ENCODE results near the gene BTF3.
A peak's percentile ranks its signal among the peaks of the same experiment; 100 is the strongest.

BTF3 gene

GRCh38 chr5:73519531-73520283 is 21.5 kb downstream of the BTF3 start:
- H3K36me3 ChIP-seq (ENCODE audit: control insufficient read depth in 1 of 2, insufficient read depth in 2 of 2, low read length in 2 of 2): no peaks in the 10 kb centered on the region
- H3K27me3 ChIP-seq (ENCODE audit: insufficient read depth, low read length): no peaks in the 10 kb centered on the region
- H3K79me2 ChIP-seq (ENCODE audit: control insufficient read depth, insufficient read depth, low read length, poor library complexity): no peaks in the 10 kb centered on the region
- peak; percentile 71 to 90 for DNase-seq
- no peak overlapping the region for H2BK120ac ChIP-seq (ENCODE audit: insufficient read depth, low read length, poor library complexity)
- H2BK5ac ChIP-seq (ENCODE audit: low read depth, low read length, poor library complexity): no peak overlapping the region
- no peak overlapping the region for H4K12ac ChIP-seq (ENCODE audit: low read depth, low read length)
- H3K4ac ChIP-seq (ENCODE audit: low read depth, low read length): no peak overlapping the region
- H3K14ac ChIP-seq (ENCODE audit: low read length): no peak overlapping the region
- no peak overlapping the region for H3K4me3 ChIP-seq (ENCODE audit: low read depth, low read length)
- H4K8ac ChIP-seq (ENCODE audit: low read depth, low read length): no peak overlapping the region
- WGBS (ENCODE audit: extremely low coverage, insufficient coverage, insufficient read length): no CpG with 5 or more reads among the region's 16 CpGs
- no peak overlapping the region for H3K27ac ChIP-seq (ENCODE audit: low read depth, low read length)
- peak overlapping the region; percentile 59 for H2AFZ ChIP-seq (ENCODE audit: insufficient read depth, low read length, poor library complexity)
- no peak overlapping the region for H4K91ac ChIP-seq (ENCODE audit: low read depth, low read length)
- peak overlapping the region; percentile 48 for H3K4me2 ChIP-seq (ENCODE audit: low read length)
- H3K4me1 ChIP-seq (ENCODE audit: control insufficient read depth in 1 of 2, insufficient read depth in 2 of 2, low read length in 2 of 2): peaks cover 2 to 6% of the 10 kb centered on the region in 2 experiments
- no peak overlapping the region for H3K18ac ChIP-seq (ENCODE audit: low read length)
- no peaks in the 10 kb centered on the region for H3K9me3 ChIP-seq (ENCODE audit: insufficient read depth, low read depth, low read length)
- no peaks in the 10 kb centered on the region for H3K79me1 ChIP-seq (ENCODE audit: low read length)
- H3K23ac ChIP-seq (ENCODE audit: low read length): no peak overlapping the region
- H2BK12ac ChIP-seq (ENCODE audit: low read length): no peak overlapping the region
- H3K9ac ChIP-seq (ENCODE audit: low read length): no peak overlapping the region
- no peak overlapping the region for H2AK5ac ChIP-seq (ENCODE audit: low read length)

DNA sequence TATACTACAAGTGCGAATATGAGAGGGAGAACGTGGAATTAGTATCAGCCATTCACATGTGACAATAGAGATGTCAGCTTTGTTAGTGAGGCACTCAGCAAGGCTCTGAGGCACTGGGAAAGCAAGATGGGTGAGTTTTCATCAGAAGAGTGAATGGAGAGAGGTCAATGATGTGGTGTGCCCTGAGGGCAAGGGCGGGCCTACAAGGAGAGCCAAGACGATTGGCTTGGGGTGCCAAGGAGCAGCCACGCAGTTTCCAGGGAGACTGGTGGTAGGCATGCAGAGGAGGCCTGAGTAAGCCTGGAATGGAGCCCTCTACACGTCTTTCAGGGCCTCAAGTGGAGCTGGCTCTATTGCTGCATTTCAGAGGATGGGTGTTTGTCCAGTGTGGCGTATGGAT is 24.7 kb downstream of the BTF3 start:
- Histone ChIP-seq H2AFZ (ENCODE audit: insufficient read depth, low read length, poor library complexity) (no peak overlapping the region), H3K9me3 (ENCODE audit: insufficient read depth, low read depth, low read length) (no peaks in the 10 kb centered on the region), H3K36me3 (ENCODE audit: control insufficient read depth in 1 of 2, insufficient read depth in 2 of 2, low read length in 2 of 2) (no peaks in the 10 kb centered on the region), H2BK12ac (ENCODE audit: low read length) (no peak overlapping the region), H2BK120ac (ENCODE audit: insufficient read depth, low read length, poor library complexity) (no peak overlapping the region), H4K12ac (ENCODE audit: low read depth, low read length) (no peak overlapping the region), H3K27ac (ENCODE audit: low read depth, low read length) (no peak overlapping the region), H2AK5ac (ENCODE audit: low read length) (no peak overlapping the region), H3K4me2 (ENCODE audit: low read length) (no peak overlapping the region), H4K91ac (ENCODE audit: low read depth, low read length) (no peak overlapping the region), H4K8ac (ENCODE audit: low read depth, low read length) (no peak overlapping the region), H3K4me3 (ENCODE audit: low read depth, low read length) (no peak overlapping the region), H3K9ac (ENCODE audit: low read length) (no peak overlapping the region), H3K27me3 (ENCODE audit: insufficient read depth, low read length) (no peaks in the 10 kb centered on the region), H3K18ac (ENCODE audit: low read length) (no peak overlapping the region), H3K14ac (ENCODE audit: low read length) (no peak overlapping the region), H3K79me2 (ENCODE audit: control insufficient read depth, insufficient read depth, low read length, poor library complexity) (no peaks in the 10 kb centered on the region), H3K23ac (ENCODE audit: low read length) (no peak overlapping the region), H3K4me1 (ENCODE audit: control insufficient read depth in 1 of 2, insufficient read depth in 2 of 2, low read length in 2 of 2) (peaks cover 0 to 2% of the 10 kb centered on the region in 2 experiments), H3K4ac (ENCODE audit: low read depth, low read length) (no peak overlapping the region), H2BK5ac (ENCODE audit: low read depth, low read length, poor library complexity) (no peak overlapping the region), H3K79me1 (ENCODE audit: low read length) (no peaks in the 10 kb centered on the region)
- DNase-seq: no peak
- WGBS (ENCODE audit: extremely low coverage, insufficient coverage, insufficient read length): no CpG with 5 or more reads among the region's 7 CpGs

- no peak overlapping the region for H3K18ac ChIP-seq (ENCODE audit: low read length)
- H3K79me1 ChIP-seq (ENCODE audit: low read length): no peaks in the 10 kb centered on the region
- no peaks in the 10 kb centered on the region for H3K36me3 ChIP-seq (ENCODE audit: control insufficient read depth in 1 of 2, insufficient read depth in 2 of 2, low read length in 2 of 2)
- no peaks in the 10 kb centered on the region for H3K27me3 ChIP-seq (ENCODE audit: insufficient read depth, low read length)
- H2AK5ac ChIP-seq (ENCODE audit: low read length): no peak overlapping the region
- no peaks in the 10 kb centered on the region for H3K9me3 ChIP-seq (ENCODE audit: insufficient read depth, low read depth, low read length)
- no peak overlapping the region for H2BK12ac ChIP-seq (ENCODE audit: low read length)
- no peak overlapping the region for H4K91ac ChIP-seq (ENCODE audit: low read depth, low read length)
- DNase-seq: no peak
- H3K79me2 ChIP-seq (ENCODE audit: control insufficient read depth, insufficient read depth, low read length, poor library complexity): no peaks in the 10 kb centered on the region
- H4K8ac ChIP-seq (ENCODE audit: low read depth, low read length): no peak overlapping the region
- H3K4me1 ChIP-seq (ENCODE audit: control insufficient read depth in 1 of 2, insufficient read depth in 2 of 2, low read length in 2 of 2): peaks cover 0 to 2% of the 10 kb centered on the region in 2 experiments
- H3K4ac ChIP-seq (ENCODE audit: low read depth, low read length): no peak overlapping the region
- H2AFZ ChIP-seq (ENCODE audit: insufficient read depth, low read length, poor library complexity): no peak overlapping the region
- H4K12ac ChIP-seq (ENCODE audit: low read depth, low read length): no peak overlapping the region
- no peak overlapping the region for H3K27ac ChIP-seq (ENCODE audit: low read depth, low read length)
- H3K4me3 ChIP-seq (ENCODE audit: low read depth, low read length): no peak overlapping the region
- H3K9ac ChIP-seq (ENCODE audit: low read length): no peak overlapping the region
- H3K14ac ChIP-seq (ENCODE audit: low read length): no peak overlapping the region
- H3K23ac ChIP-seq (ENCODE audit: low read length): no peak overlapping the region
- no peak overlapping the region for H2BK120ac ChIP-seq (ENCODE audit: insufficient read depth, low read length, poor library complexity)
- no CpG with 5 or more reads among the region's 1 CpG for WGBS (ENCODE audit: extremely low coverage, insufficient coverage, insufficient read length)
- H2BK5ac ChIP-seq (ENCODE audit: low read depth, low read length, poor library complexity): no peak overlapping the region
- no peak overlapping the region for H3K4me2 ChIP-seq (ENCODE audit: low read length)
Observed at GRCh38 chr5:73523861-73524260, 25.6 kb downstream of the BTF3 start.

GRCh38 chr5:73525606-73526203 is 27.5 kb downstream of the BTF3 start:
- H2AFZ ChIP-seq (ENCODE audit: insufficient read depth, low read length, poor library complexity): no peak overlapping the region
- H4K12ac ChIP-seq (ENCODE audit: low read depth, low read length): no peak overlapping the region
- no peak overlapping the region for H3K23ac ChIP-seq (ENCODE audit: low read length)
- no peaks in the 10 kb centered on the region for H3K36me3 ChIP-seq (ENCODE audit: control insufficient read depth in 1 of 2, insufficient read depth in 2 of 2, low read length in 2 of 2)
- no peak overlapping the region for H2AK5ac ChIP-seq (ENCODE audit: low read length)
- WGBS (ENCODE audit: extremely low coverage, insufficient coverage, insufficient read length): no CpG with 5 or more reads among the region's 3 CpGs
- no peaks in the 10 kb centered on the region for H3K27me3 ChIP-seq (ENCODE audit: insufficient read depth, low read length)
- H2BK120ac ChIP-seq (ENCODE audit: insufficient read depth, low read length, poor library complexity): no peak overlapping the region
- H3K27ac ChIP-seq (ENCODE audit: low read depth, low read length): no peak overlapping the region
- no peaks in the 10 kb centered on the region for H3K79me2 ChIP-seq (ENCODE audit: control insufficient read depth, insufficient read depth, low read length, poor library complexity)
- no peak overlapping the region for H2BK5ac ChIP-seq (ENCODE audit: low read depth, low read length, poor library complexity)
- H3K9me3 ChIP-seq (ENCODE audit: insufficient read depth, low read depth, low read length): no peaks in the 10 kb centered on the region
- H3K79me1 ChIP-seq (ENCODE audit: low read length): no peaks in the 10 kb centered on the region
- H3K4me2 ChIP-seq (ENCODE audit: low read length): no peak overlapping the region
- H3K14ac ChIP-seq (ENCODE audit: low read length): no peak overlapping the region
- H3K4ac ChIP-seq (ENCODE audit: low read depth, low read length): no peak overlapping the region
- peaks cover 0 to 2% of the 10 kb centered on the region in 2 experiments for H3K4me1 ChIP-seq (ENCODE audit: control insufficient read depth in 1 of 2, insufficient read depth in 2 of 2, low read length in 2 of 2)
- no peak overlapping the region for H3K18ac ChIP-seq (ENCODE audit: low read length)
- H4K91ac ChIP-seq (ENCODE audit: low read depth, low read length): no peak overlapping the region
- no peak for DNase-seq
- no peak overlapping the region for H3K9ac ChIP-seq (ENCODE audit: low read length)
- H4K8ac ChIP-seq (ENCODE audit: low read depth, low read length): no peak overlapping the region
- no peak overlapping the region for H3K4me3 ChIP-seq (ENCODE audit: low read depth, low read length)
- no peak overlapping the region for H2BK12ac ChIP-seq (ENCODE audit: low read length)

Measured in trophoblast cell (in vitro differentiated cells and primary cell).